RWPE2 (cell line): Measurements from ENCODE around the gene OR10H3.
"Not testable (repeated sequence)": the region's sequence is repeated elsewhere in the genome, so short reads cannot be mapped to it uniquely, and the experiment has no call there.

Experiments used
- ATAC-seq: fragments of 200-7000 bp; cut with Tn5 transposase; 3 replicates; pipeline ENCODE4 v1.9.1; 2021; ENCODE audit warnings: low read depth
- DNase-seq: peaks from one replicate; pipeline ENCODE4 v3.0.0-alpha.2; 2020; ENCODE audit warnings: low spot score
- H3K27ac ChIP-seq: fragments of 450-650 bp; 2 replicates; pipeline ENCODE4 v1.5.1; 2017; ENCODE audit warnings: mild to moderate bottlenecking; ENCODE audit not compliant: poor library complexity, severe bottlenecking
- H3K27me3 ChIP-seq: fragments of 250-450 bp; sonication (Bioruptor Pico); 2 replicates; pipeline ENCODE4 v1.5.1; 2021; ENCODE audit warnings: mild to moderate bottlenecking, moderate library complexity; ENCODE audit not compliant: insufficient read depth, poor library complexity, severe bottlenecking
- H3K36me3 ChIP-seq: fragments of 250-450 bp; sonication (Bioruptor Pico); 2 replicates; pipeline ENCODE4 v1.5.1; 2020; ENCODE audit warnings: low read depth, mild to moderate bottlenecking, moderate library complexity
- H3K4me1 ChIP-seq: fragments of 250-450 bp; sonication (Bioruptor Pico); 2 replicates; pipeline ENCODE4 v1.5.1; 2021; ENCODE audit warnings: mild to moderate bottlenecking, moderate library complexity; ENCODE audit not compliant: insufficient read depth, poor library complexity, severe bottlenecking
- H3K4me3 ChIP-seq: fragments of 250-450 bp; sonication (Bioruptor Pico); 2 replicates; pipeline ENCODE4 v1.5.1; 2021; ENCODE audit warnings: mild to moderate bottlenecking, moderate library complexity; ENCODE audit not compliant: severe bottlenecking
- H3K9me3 ChIP-seq: fragments of 250-450 bp; sonication (Bioruptor Pico); 2 replicates; pipeline ENCODE4 v1.5.1; 2021; ENCODE audit warnings: mild to moderate bottlenecking, moderate library complexity; ENCODE audit not compliant: severe bottlenecking
- CTCF ChIP-seq: fragments of 450-650 bp; IDR thresholded peaks from one replicate; pipeline ENCODE4 v1.5.1; 2017; ENCODE audit warnings: mild to moderate bottlenecking, moderate library complexity; ENCODE audit not compliant: poor library complexity, severe bottlenecking

Gene OR10H3

GRCh38 chr19:15781661-15782060, 43.9 kb downstream of the OR10H3 start:
- TF ChIP-seq CTCF, result no peak
- Histone ChIP-seq H3K4me3 (no peak overlapping the region), H3K27ac (no peak overlapping the region), H3K27me3 (no peaks in the 10 kb centered on the region), H3K4me1 (no peaks in the 10 kb centered on the region), H3K9me3 (no peaks in the 10 kb centered on the region), H3K36me3 (no peaks in the 10 kb centered on the region)
- ATAC-seq (no peak), DNase-seq (no peak)

- no peaks in the 10 kb centered on the region for H3K9me3 ChIP-seq
- ATAC-seq, result no peak
Measured at GRCh38 chr19:15782211-15782610, 44.4 kb downstream of the OR10H3 start.

GRCh38 chr19:15782896-15783295, 45.1 kb downstream of the OR10H3 start:
- H3K4me3 ChIP-seq, H3K27me3 ChIP-seq: not testable (repeated sequence)

More at GRCh38 chr19:15782211-15782610, 44.4 kb downstream of the OR10H3 start:
- Histone ChIP-seq H3K36me3 (no peaks in the 10 kb centered on the region), H3K4me3 (no peak overlapping the region), H3K27ac (no peak overlapping the region), H3K4me1 (no peaks in the 10 kb centered on the region), H3K27me3 (no peaks in the 10 kb centered on the region)
- TF ChIP-seq CTCF, result no peak
- no peak for DNase-seq

GRCh38 chr19:15787611-15788155, 49.9 kb downstream of the OR10H3 start, which contains the start of gene OR10H5:
Gene OR10H5, plus strand, starts transcription at chr19:15787661. Its CDS starts 6,388 bp downstream, at chr19:15794049.
- Histone ChIP-seq H3K27me3 (no peaks in the 10 kb centered on the region), H3K4me3 (no peak within 1 kb of the TSS), H3K27ac (no peak within 1 kb of the TSS), H3K4me1 (no peaks in the 10 kb centered on the region), H3K9me3 (no peaks in the 10 kb centered on the region), H3K36me3 (no peaks in the 10 kb centered on the region)
- no peak for DNase-seq
- ATAC-seq, result no peak
- TF ChIP-seq CTCF, result no peak

More at GRCh38 chr19:15782896-15783295, 45.1 kb downstream of the OR10H3 start:
- not testable (repeated sequence) for H3K4me1 ChIP-seq, H3K27ac ChIP-seq, H3K9me3 ChIP-seq, ATAC-seq, DNase-seq, H3K36me3 ChIP-seq

- Histone ChIP-seq H3K36me3 (no peaks in the 10 kb centered on the region), H3K4me3 (no peak overlapping the region), H3K9me3 (no peaks in the 10 kb centered on the region), H3K27me3 (no peaks in the 10 kb centered on the region), H3K4me1 (no peaks in the 10 kb centered on the region), H3K27ac (no peak overlapping the region)
- DNase-seq (no peak), ATAC-seq (no peak)
- no peak for TF ChIP-seq CTCF
Measured at GRCh38 chr19:15788594-15789270, 50.9 kb downstream of the OR10H3 start.
